Esophagus squamous epithelium (tissue), 5 donors: ENCODE measurements around the gene NDRG4. TPM values are rescaled to one million over a fixed set of nuclear protein-coding genes. Genes with fewer than 3 reads are reported as not detected.

Experiments
- DNase-seq: peaks from one replicate; lab custom pipeline; 2025; lab: John Stamatoyannopoulos, UW
- H3K27ac ChIP-seq, 4 donors: fragments of 200-600 bp; sonication (generic); one replicate each; pipeline ENCODE4 v1.5.1; 2016 to 2019; ENCODE audit warnings: mild to moderate bottlenecking in 1 of 4
- H3K27me3 ChIP-seq, 4 donors: fragments of 200-600 bp; sonication (generic); 1 replicate in 3 of 4; 2 replicates in 1 of 4; pipeline versions ENCODE4 v1.5.1 to v1.6.0; 2017 to 2021; ENCODE audit warnings: antibody characterized with exemption in 1 of 4
- H3K36me3 ChIP-seq, 3 donors: fragments of 200-600 bp; sonication (generic); one replicate each; pipeline ENCODE4 v1.5.1; 2016 to 2019
- H3K4me1 ChIP-seq, 3 donors: fragments of 200-600 bp; sonication (generic); one replicate each; pipeline ENCODE4 v1.5.1; 2017 to 2019
- H3K4me3 ChIP-seq, 4 donors: fragments of 200-600 bp; sonication (generic); 1 replicate in 3 of 4; 2 replicates in 1 of 4; pipeline ENCODE4 v1.5.1; 2016 to 2019; ENCODE audit warnings: mild to moderate bottlenecking in 2 of 4, moderate library complexity in 1 of 4
- H3K9me3 ChIP-seq, 3 donors: fragments of 200-600 bp; sonication (generic); one replicate each; pipeline ENCODE4 v1.5.1; 2016 to 2019
- CTCF ChIP-seq, 6 experiments: fragments of 450-650 bp in 4 of 6; fragments of 200-600 bp in 2 of 6; sonication (generic) in 2 of 6; IDR thresholded peaks; one replicate each; pipeline ENCODE4 v1.5.1; 2016 to 2019; ENCODE audit warnings: antibody characterized with exemption in 6 of 6, mild to moderate bottlenecking in 4 of 6, moderate library complexity in 4 of 6
- POLR2A ChIP-seq, 4 donors: fragments of 450-650 bp; IDR thresholded peaks; one replicate each; pipeline ENCODE4 v1.6.1; 2017; ENCODE audit warnings: antibody characterized with exemption in 4 of 4, mild to moderate bottlenecking in 4 of 4, moderate library complexity in 3 of 4
- WGBS, 2 donors: methylation state at CpG; one replicate each; pipeline ENCODE4 v1.1.5; 2018; 5-methylcytosine and 5-hydroxymethylcytosine counted together
- intact Hi-C: fragments of 100-400 bp; cut with DNase I; formaldehyde crosslinking; loops from one replicate; pipeline ENCODE4 v1.15.0; 2022
- total RNA-seq, 4 donors: library from RNA; depleted of rRNA; stranded (reverse); fragments of >200 nt; gene quantifications; one replicate each; pipeline ENCODE4 v1.1.0, GENCODE V29; 2016
- donor health status: DM: yes; HTN: yes; CAD: no.

The NDRG4 gene
- total RNA-seq, 4 donors from 2014 or later: 19.9 to 62.1 (median 27.8) TPM

DNA sequence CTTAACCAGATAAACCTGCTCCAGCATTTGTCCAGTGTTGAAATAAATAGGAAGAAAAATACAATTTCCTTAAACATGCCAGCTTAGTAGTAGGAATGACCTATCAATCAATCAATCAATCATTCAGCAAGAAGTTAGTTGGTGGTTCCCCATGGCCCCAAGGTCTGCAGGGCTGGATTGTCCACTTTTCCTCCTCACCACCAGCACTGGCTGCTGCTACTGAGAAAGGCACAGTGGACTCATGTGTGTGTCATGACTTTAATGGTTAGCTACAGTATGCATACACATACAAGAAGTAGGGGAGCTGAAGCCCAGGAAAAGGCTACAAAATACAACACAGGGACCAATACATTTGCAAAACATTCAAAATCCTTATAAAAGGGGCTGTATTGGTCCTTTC is 19.8 kb downstream of the NDRG4 start:
- intact Hi-C loops: no loop called here
- Histone ChIP-seq H3K4me1 (peaks cover 9 to 20% (median 10%) of the 10 kb centered on the region in 3 donors), H3K27ac (no peak overlapping the region), H3K9me3 (no peaks in the 10 kb centered on the region), H3K27me3 (no peaks in the 10 kb centered on the region), H3K4me3 (no peak overlapping the region), H3K36me3 (peaks cover 25 to 83% (median 61%) of the 10 kb centered on the region in 3 donors)
- no peak for TF ChIP-seq CTCF (IDR thresholded peaks at IDR 0.05)
- TF ChIP-seq POLR2A (IDR thresholded peaks at IDR 0.05): no peak
- no peak for DNase-seq

GRCh38 chr16:58530179-58530578 is 30.2 kb downstream of the NDRG4 start:
- no peak for DNase-seq
- TF ChIP-seq POLR2A (IDR thresholded peaks at IDR 0.05): no peak
- no peak for TF ChIP-seq CTCF (IDR thresholded peaks at IDR 0.05)
- WGBS, 2 donors: 79 to 89% methylated on average over 5 of the region's 5 CpGs
- no peak overlapping the region for H3K27ac ChIP-seq
- no peaks in the 10 kb centered on the region for H3K9me3 ChIP-seq
- no peaks in the 10 kb centered on the region for H3K27me3 ChIP-seq
- H3K4me1 ChIP-seq: no peaks in the 10 kb centered on the region
- H3K36me3 ChIP-seq: peaks cover 37 to 100% (median 77%) of the 10 kb centered on the region in 3 donors
- intact Hi-C loops: no loop called here
- H3K4me3 ChIP-seq: no peak overlapping the region

DNA sequence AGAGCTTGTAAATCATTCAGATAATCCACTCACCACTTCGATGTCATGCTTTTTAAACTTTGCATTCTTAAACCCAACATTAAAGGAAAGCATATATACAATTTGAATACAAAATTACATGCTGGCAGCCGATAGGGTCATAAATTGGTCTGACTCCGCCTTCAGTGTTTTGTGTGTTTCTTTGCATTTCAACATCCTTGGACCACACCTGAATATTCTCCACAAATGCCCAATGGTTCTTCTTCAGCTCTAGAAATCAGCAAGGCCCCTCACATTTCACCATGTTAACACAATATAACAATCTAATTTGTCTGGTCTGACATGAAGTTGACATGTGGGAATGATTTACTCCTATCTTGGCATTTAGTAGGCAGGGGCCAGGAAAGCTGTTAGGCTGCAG is 32.5 kb downstream of the NDRG4 start:
- no peak overlapping the region for H3K27ac ChIP-seq
- intact Hi-C loops: no loop called here
- H3K4me3 ChIP-seq: no peak overlapping the region
- H3K4me1 ChIP-seq: no peaks in the 10 kb centered on the region
- 89 to 92% methylated on average over 3 of the region's 3 CpGs for WGBS, 2 donors
- TF ChIP-seq POLR2A (IDR thresholded peaks at IDR 0.05): no peak
- TF ChIP-seq CTCF (IDR thresholded peaks at IDR 0.05): no peak
- H3K9me3 ChIP-seq: no peaks in the 10 kb centered on the region
- DNase-seq: no peak
- H3K27me3 ChIP-seq: no peaks in the 10 kb centered on the region
- H3K36me3 ChIP-seq: peaks cover 48 to 100% (median 74%) of the 10 kb centered on the region in 3 donors

DNA sequence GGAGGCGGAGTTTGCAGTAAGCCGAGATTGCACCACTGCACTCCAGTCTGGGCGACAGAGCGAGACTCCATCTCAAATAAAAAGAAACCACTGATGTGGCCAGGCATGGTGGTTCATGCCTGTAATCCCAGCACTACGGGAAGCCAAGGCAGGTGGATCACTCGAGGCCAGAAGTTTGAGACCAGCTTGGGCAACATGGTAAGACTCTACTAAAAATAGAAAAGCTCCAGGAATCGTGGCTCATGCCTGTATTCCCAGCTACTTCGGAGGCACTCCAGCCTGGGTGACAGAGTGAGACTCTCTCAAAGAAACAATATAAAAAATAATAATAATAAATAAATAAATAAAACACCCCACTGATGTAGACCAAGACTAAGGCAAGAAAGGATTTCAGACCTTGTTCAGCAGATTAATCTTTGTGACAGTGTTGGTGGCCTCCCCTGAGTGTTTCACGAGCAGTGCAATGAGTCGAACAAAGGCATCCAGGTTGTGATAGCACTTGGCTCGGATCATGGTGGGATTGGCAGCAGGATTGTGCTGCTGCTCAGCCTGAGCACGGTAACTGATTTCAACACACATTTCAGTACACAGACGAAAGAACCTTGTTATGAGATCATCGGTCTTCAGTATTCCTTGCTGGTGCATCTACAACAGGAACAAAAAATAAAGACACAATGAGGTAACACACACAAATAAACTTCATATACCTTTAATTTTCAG is 34.0 kb downstream of the NDRG4 start:
- no peak for TF ChIP-seq POLR2A (IDR thresholded peaks at IDR 0.05)
- TF ChIP-seq CTCF (IDR thresholded peaks at IDR 0.05): no peak
- no peaks in the 10 kb centered on the region for H3K4me1 ChIP-seq
- H3K27me3 ChIP-seq: no peaks in the 10 kb centered on the region
- no peaks in the 10 kb centered on the region for H3K9me3 ChIP-seq
- no peak overlapping the region for H3K4me3 ChIP-seq
- H3K27ac ChIP-seq: no peak overlapping the region
- 90 to 93% methylated on average over 14 of the region's 14 CpGs for WGBS, 2 donors
- peaks cover 54 to 100% (median 78%) of the 10 kb centered on the region in 3 donors for H3K36me3 ChIP-seq
- intact Hi-C loops: no loop called here
- DNase-seq: no peak

DNA sequence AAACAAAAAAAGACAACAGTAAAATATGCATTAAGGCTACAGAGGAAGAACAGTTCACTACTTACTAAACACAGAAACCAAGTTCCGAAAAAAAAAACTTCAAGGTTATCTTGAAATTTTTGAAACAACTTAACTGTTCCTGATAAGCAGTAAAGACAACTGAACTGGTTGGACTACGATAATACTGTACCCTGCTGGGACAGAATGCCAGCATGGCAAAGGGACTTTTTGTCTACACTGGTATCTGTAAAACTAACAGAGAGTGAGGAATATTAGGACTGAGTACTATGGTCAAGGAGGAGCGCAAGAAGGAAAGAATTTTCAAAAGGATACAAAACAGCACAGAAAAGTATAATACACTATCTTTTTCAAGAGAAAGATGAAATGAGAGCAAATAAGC is 35.2 kb downstream of the NDRG4 start:
- no peaks in the 10 kb centered on the region for H3K4me1 ChIP-seq
- H3K36me3 ChIP-seq: peaks cover 60 to 100% (median 78%) of the 10 kb centered on the region in 3 donors
- H3K4me3 ChIP-seq: no peak overlapping the region
- H3K27me3 ChIP-seq: no peaks in the 10 kb centered on the region
- TF ChIP-seq CTCF (IDR thresholded peaks at IDR 0.05) (no peak), POLR2A (IDR thresholded peaks at IDR 0.05) (no peak)
- H3K27ac ChIP-seq: no peak overlapping the region
- intact Hi-C loops: no loop called here
- H3K9me3 ChIP-seq: no peaks in the 10 kb centered on the region
- WGBS, 2 donors: 88 to 95% methylated on average over 3 of the region's 3 CpGs
- no peak for DNase-seq
